ENCODE measurements around the gene GOSR2. TPM values are rescaled to one million over a fixed set of nuclear protein-coding genes. Genes with fewer than 3 reads are reported as not detected.

Gene GOSR2
- total RNA-seq (42.3 and 47.7 TPM in 2 replicates), polyA plus RNA-seq (58.0 and 62.8 TPM in 2 replicates)

GRCh38 chr17:46922804-46923635, at the start of gene GOSR2:
TSS of gene GOSR2 (plus strand) at chr17:46923160. CDS start at chr17:46923193, 33 bp downstream.
- 2% methylated on average over 48 of the region's 52 CpGs for WGBS (ENCODE audit: low lambda C conversion rate, missing lambda C conversion rate)
- peak within 1 kb of the TSS; percentile 72 for H3K4me2 ChIP-seq

GRCh38 chr17:46873941-46874645, 48.9 kb upstream of the GOSR2 start:
- H3K9me3 ChIP-seq (ENCODE audit: low read depth): no peaks in the 10 kb centered on the region
- WGBS (ENCODE audit: low lambda C conversion rate, missing lambda C conversion rate): 87% methylated on average over 7 of the region's 7 CpGs
- H3K79me2 ChIP-seq: no peaks in the 10 kb centered on the region
- H3K36me3 ChIP-seq (replicated peaks; ENCODE audit: insufficient read depth, low read depth): no peaks in the 10 kb centered on the region
- no peak for DNase-seq (ENCODE audit: low spot score)
- H3K4me1 ChIP-seq (ENCODE audit: insufficient read depth): peaks cover 3% of the 10 kb centered on the region
- no peaks in the 10 kb centered on the region for H4K20me1 ChIP-seq (ENCODE audit: insufficient read depth, poor library complexity, severe bottlenecking)
- H2AFZ ChIP-seq: no peak overlapping the region
- H3K4me2 ChIP-seq: no peak overlapping the region
- H3K27ac ChIP-seq: no peak overlapping the region
- no peaks in the 10 kb centered on the region for H3K9me2 ChIP-seq (replicated peaks; ENCODE audit: insufficient read depth)
- no peak overlapping the region for H3K4me3 ChIP-seq
- TF ChIP-seq EZH2phosphoT487 (IDR thresholded peaks at IDR 0.05; ENCODE audit: low read depth, severe bottlenecking, unreplicated experiment): no peak
- TF ChIP-seq EZH2 (IDR thresholded peaks at IDR 0.05; ENCODE audit: borderline replicate concordance): no peak
- TF ChIP-seq CTCF (IDR thresholded peaks at IDR 0.05; ENCODE audit: poor library complexity): no peak
- no peaks in the 10 kb centered on the region for H3K27me3 ChIP-seq

More at GRCh38 chr17:46922804-46923635, at the start of gene GOSR2:
- H3K4me3 ChIP-seq: peak within 1 kb of the TSS; percentile 82
- H2AFZ ChIP-seq: peak within 1 kb of the TSS; percentile 84
- DNase-seq (ENCODE audit: low spot score): peak; percentile 92
- no peaks in the 10 kb centered on the region for H3K27me3 ChIP-seq
- no peaks in the 10 kb centered on the region for H3K9me2 ChIP-seq (replicated peaks; ENCODE audit: insufficient read depth)
- TF ChIP-seq EZH2phosphoT487 (IDR thresholded peaks at IDR 0.05; ENCODE audit: low read depth, severe bottlenecking, unreplicated experiment) (no peak), CTCF (IDR thresholded peaks at IDR 0.05; ENCODE audit: poor library complexity) (no peak), EZH2 (IDR thresholded peaks at IDR 0.05; ENCODE audit: borderline replicate concordance) (no peak)
- H4K20me1 ChIP-seq (ENCODE audit: insufficient read depth, poor library complexity, severe bottlenecking): peaks cover 26% of the 10 kb centered on the region
- peak within 1 kb of the TSS; percentile 98 for H3K27ac ChIP-seq
- no peaks in the 10 kb centered on the region for H3K9me3 ChIP-seq (ENCODE audit: low read depth)
- H3K4me1 ChIP-seq (ENCODE audit: insufficient read depth): peaks cover 9% of the 10 kb centered on the region
- H3K79me2 ChIP-seq: peaks cover 50% of the 10 kb centered on the region
- H3K36me3 ChIP-seq (replicated peaks; ENCODE audit: insufficient read depth, low read depth): no peaks in the 10 kb centered on the region

GRCh38 chr17:46874906-46875305, 48.1 kb upstream of the GOSR2 start:
- Histone ChIP-seq H3K79me2 (no peaks in the 10 kb centered on the region), H3K4me2 (no peak overlapping the region), H3K4me3 (no peak overlapping the region), H2AFZ (no peak overlapping the region), H3K36me3 (replicated peaks; ENCODE audit: insufficient read depth, low read depth) (no peaks in the 10 kb centered on the region), H4K20me1 (ENCODE audit: insufficient read depth, poor library complexity, severe bottlenecking) (no peaks in the 10 kb centered on the region), H3K27me3 (no peaks in the 10 kb centered on the region), H3K9me3 (ENCODE audit: low read depth) (no peaks in the 10 kb centered on the region), H3K4me1 (ENCODE audit: insufficient read depth) (peaks cover 3% of the 10 kb centered on the region), H3K9me2 (replicated peaks; ENCODE audit: insufficient read depth) (no peaks in the 10 kb centered on the region), H3K27ac (no peak overlapping the region)
- no peak for DNase-seq (ENCODE audit: low spot score)
- WGBS (ENCODE audit: low lambda C conversion rate, missing lambda C conversion rate): 94% methylated on average over 16 of the region's 16 CpGs
- no peak for TF ChIP-seq EZH2 (IDR thresholded peaks at IDR 0.05; ENCODE audit: borderline replicate concordance)
- TF ChIP-seq EZH2phosphoT487 (IDR thresholded peaks at IDR 0.05; ENCODE audit: low read depth, severe bottlenecking, unreplicated experiment): no peak
- TF ChIP-seq CTCF (IDR thresholded peaks at IDR 0.05; ENCODE audit: poor library complexity): no peak

All from hepatocyte (in vitro differentiated cells).